Activated T-helper 2 cell treated with anti-CD3 and anti-CD28 coated beads, Interferon-gamma antibody, Interleukin-2, Interleukin-4, amounts not matched to agents 10 μg/mL and 5 μg/mL and 100 μg/mL, durations not matched to agents 14 hours and 24 hours and 36 hours (primary cell): ENCODE measurements around the gene DNAH2. TPM values are rescaled to one million over a fixed set of nuclear protein-coding genes. Genes with fewer than 3 reads are reported as not detected.
A peak's percentile ranks its signal among the peaks of the same experiment; 100 is the strongest.

Experiments
- DNase-seq: peaks from one replicate; pipeline ENCODE4 v3.0.0; 2021; ENCODE audit warnings: low spot score
- H3K27ac Mint-ChIP-seq: one replicate; pipeline ENCODE4 v1.8.0; 2021; ENCODE audit warnings: mixed read lengths
- H3K27me3 Mint-ChIP-seq: one replicate; pipeline ENCODE4 v1.8.0; 2021; ENCODE audit warnings: low read depth, mixed read lengths
- H3K36me3 Mint-ChIP-seq: one replicate; pipeline ENCODE4 v1.8.0; 2021; ENCODE audit warnings: low read depth, mixed read lengths
- H3K4me1 Mint-ChIP-seq: one replicate; pipeline ENCODE4 v1.8.0; 2021; ENCODE audit warnings: low read depth, mixed read lengths
- H3K4me3 Mint-ChIP-seq: one replicate; pipeline ENCODE4 v1.8.0; 2021; ENCODE audit warnings: low read depth, mild to moderate bottlenecking, moderate library complexity, mixed read lengths
- H3K9me3 Mint-ChIP-seq: one replicate; pipeline ENCODE4 v1.8.0; 2021; ENCODE audit warnings: mixed read lengths
- intact Hi-C: fragments of 100-400 bp; cut with micrococcal nuclease; formaldehyde crosslinking; loops from one replicate; pipeline ENCODE4 v1.15.1; 2023
- total RNA-seq: library from RNA; stranded (reverse); gene quantifications from 2 replicates; pipeline ENCODE4 v1.2.3, GENCODE V29; 2022

DNAH2 gene
- total RNA-seq, 1 donor from 2014 or later, result not detected

GRCh38 chr17:7838090-7839075, 120.8 kb downstream of the DNAH2 start:
- peaks cover 10% of the 10 kb centered on the region for H3K36me3 Mint-ChIP-seq
- no peaks in the 10 kb centered on the region for H3K9me3 Mint-ChIP-seq
- DNase-seq, result no peak
- peak overlapping the region; percentile 43 for H3K27ac Mint-ChIP-seq
- peak overlapping the region; percentile 84 for H3K4me3 Mint-ChIP-seq
- intact Hi-C loops, result loop anchor here (10.0 kb wide), 1 partner anchor 354 kb away; the partner anchor contains the start of genes POLR2A and SLC35G6
- H3K27me3 Mint-ChIP-seq, result no peaks in the 10 kb centered on the region
- peaks cover 51% of the 10 kb centered on the region for H3K4me1 Mint-ChIP-seq

- no peaks in the 10 kb centered on the region for H3K9me3 Mint-ChIP-seq
- intact Hi-C loops, result loop anchor here (10.0 kb wide), 1 partner anchor 355 kb away; the partner anchor contains the start of genes POLR2A and SLC35G6
Measured at GRCh38 chr17:7839190-7839875, 121.8 kb downstream of the DNAH2 start.

GRCh38 chr17:7839876-7840261, 122.3 kb downstream of the DNAH2 start:
- Mint-ChIP-seq H3K4me1 (peaks cover 46% of the 10 kb centered on the region), H3K27me3 (no peaks in the 10 kb centered on the region), H3K9me3 (no peaks in the 10 kb centered on the region), H3K36me3 (peaks cover 11% of the 10 kb centered on the region), H3K4me3 (peak overlapping the region; percentile 90), H3K27ac (no peak overlapping the region)
- intact Hi-C loops, result loop anchor here (5.0 to 10.0 kb wide), 4 partner anchors 92 to 355 kb away; partner anchors contain the start of genes CNTROB, HES7, POLR2A and SLC35G6
- no peak for DNase-seq

More at GRCh38 chr17:7839190-7839875, 121.8 kb downstream of the DNAH2 start:
- no peaks in the 10 kb centered on the region for H3K27me3 Mint-ChIP-seq
- peaks cover 10% of the 10 kb centered on the region for H3K36me3 Mint-ChIP-seq
- H3K4me3 Mint-ChIP-seq, result peak overlapping the region; percentile 19
- H3K27ac Mint-ChIP-seq, result no peak overlapping the region
- peaks cover 48% of the 10 kb centered on the region for H3K4me1 Mint-ChIP-seq
- DNase-seq, result no peak

- H3K27me3 Mint-ChIP-seq, result no peaks in the 10 kb centered on the region
- peak overlapping the region; percentile 90 for H3K4me3 Mint-ChIP-seq
- peak overlapping the region; percentile 94 for H3K27ac Mint-ChIP-seq
- H3K4me1 Mint-ChIP-seq, result peaks cover 46% of the 10 kb centered on the region
- intact Hi-C loops, result loop anchor here (5.0 kb wide), 3 partner anchors 92 to 282 kb away; partner anchors contain the start of genes CNTROB, HES7, TP53 and TRAPPC1
- H3K36me3 Mint-ChIP-seq, result peaks cover 17% of the 10 kb centered on the region
- H3K9me3 Mint-ChIP-seq, result no peaks in the 10 kb centered on the region
- DNase-seq, result no peak
Measured at GRCh38 chr17:7840441-7840840, 122.9 kb downstream of the DNAH2 start.

- peaks cover 21% of the 10 kb centered on the region for H3K36me3 Mint-ChIP-seq
- peaks cover 49% of the 10 kb centered on the region for H3K4me1 Mint-ChIP-seq
- H3K9me3 Mint-ChIP-seq, result no peaks in the 10 kb centered on the region
- no peaks in the 10 kb centered on the region for H3K27me3 Mint-ChIP-seq
- intact Hi-C loops, result loop anchor here (5.0 kb wide), 3 partner anchors 91 to 281 kb away; partner anchors contain the start of genes CNTROB, HES7, TP53 and TRAPPC1
- H3K4me3 Mint-ChIP-seq, result peak overlapping the region; percentile 90
- H3K27ac Mint-ChIP-seq, result peak overlapping the region; percentile 94
- no peak for DNase-seq
Measured at GRCh38 chr17:7840875-7841274, 123.3 kb downstream of the DNAH2 start.

- intact Hi-C loops, result loop anchor here (5.0 kb wide), 3 partner anchors 91 to 281 kb away; partner anchors contain the start of genes CNTROB, HES7, TP53 and TRAPPC1
- Mint-ChIP-seq H3K27me3 (no peaks in the 10 kb centered on the region), H3K4me3 (peak overlapping the region; percentile 90), H3K27ac (peak overlapping the region; percentile 100), H3K4me1 (peaks cover 48% of the 10 kb centered on the region), H3K9me3 (no peaks in the 10 kb centered on the region), H3K36me3 (peaks cover 26% of the 10 kb centered on the region)
- peak; percentile 67 for DNase-seq
Measured at GRCh38 chr17:7841396-7841914, 123.9 kb downstream of the DNAH2 start.

GRCh38 chr17:7841915-7842379, 124.4 kb downstream of the DNAH2 start:
- Mint-ChIP-seq H3K4me3 (peak overlapping the region; percentile 90), H3K27ac (peak overlapping the region; percentile 100), H3K36me3 (peaks cover 31% of the 10 kb centered on the region), H3K9me3 (no peaks in the 10 kb centered on the region), H3K4me1 (peaks cover 43% of the 10 kb centered on the region), H3K27me3 (no peaks in the 10 kb centered on the region)
- DNase-seq, result peak; percentile 83
- intact Hi-C loops, result loop anchor here (5.0 kb wide), 3 partner anchors 90 to 280 kb away; partner anchors contain the start of genes CNTROB, HES7, TP53 and TRAPPC1

GRCh38 chr17:7842380-7843256, 125.1 kb downstream of the DNAH2 start:
- Mint-ChIP-seq H3K9me3 (no peaks in the 10 kb centered on the region), H3K4me1 (peaks cover 36% of the 10 kb centered on the region), H3K4me3 (peak overlapping the region; percentile 90), H3K27me3 (no peaks in the 10 kb centered on the region), H3K27ac (peak overlapping the region; percentile 100), H3K36me3 (peaks cover 36% of the 10 kb centered on the region)
- intact Hi-C loops, result loop anchor here (1.0 to 5.0 kb wide), 4 partner anchors 15 to 280 kb away; partner anchors contain the start of genes CNTROB, HES7, NAA38 and TP53
- peak; percentile 83 for DNase-seq

- Mint-ChIP-seq H3K27ac (peak overlapping the region; percentile 100), H3K36me3 (peaks cover 38% of the 10 kb centered on the region), H3K27me3 (no peaks in the 10 kb centered on the region), H3K9me3 (no peaks in the 10 kb centered on the region), H3K4me3 (peak overlapping the region; percentile 90), H3K4me1 (peaks cover 34% of the 10 kb centered on the region)
- intact Hi-C loops, result loop anchor here (1.0 to 5.0 kb wide), 4 partner anchors 14 to 279 kb away; partner anchors contain the start of genes CNTROB, HES7, NAA38 and TP53
- DNase-seq, result no peak
Measured at GRCh38 chr17:7843257-7843535, 125.7 kb downstream of the DNAH2 start.

- peak; percentile 82 for DNase-seq
- Mint-ChIP-seq H3K27me3 (no peaks in the 10 kb centered on the region), H3K9me3 (no peaks in the 10 kb centered on the region), H3K27ac (peak overlapping the region; percentile 100), H3K4me3 (peak overlapping the region; percentile 90), H3K36me3 (peaks cover 40% of the 10 kb centered on the region), H3K4me1 (peaks cover 31% of the 10 kb centered on the region)
- intact Hi-C loops, result loop anchor here (1.0 to 5.0 kb wide), 6 partner anchors 8 to 279 kb away; partner anchors contain the start of genes CNTROB, HES7, NAA38 and TP53
Measured at GRCh38 chr17:7843536-7844291, 126.2 kb downstream of the DNAH2 start.
